ENCODE results near the gene FRAT1. TPM values are rescaled to one million over a fixed set of nuclear protein-coding genes. Genes with fewer than 3 reads are reported as not detected.
A peak's percentile ranks its signal among the peaks of the same experiment; 100 is the strongest.

Gene FRAT1
- total and polyA plus RNA-seq, 2 of the 8 experiments (the other 6 are each of a cell fraction or from before 2014, with no cell fraction given): 1.9 to 5.2 TPM

DNA sequence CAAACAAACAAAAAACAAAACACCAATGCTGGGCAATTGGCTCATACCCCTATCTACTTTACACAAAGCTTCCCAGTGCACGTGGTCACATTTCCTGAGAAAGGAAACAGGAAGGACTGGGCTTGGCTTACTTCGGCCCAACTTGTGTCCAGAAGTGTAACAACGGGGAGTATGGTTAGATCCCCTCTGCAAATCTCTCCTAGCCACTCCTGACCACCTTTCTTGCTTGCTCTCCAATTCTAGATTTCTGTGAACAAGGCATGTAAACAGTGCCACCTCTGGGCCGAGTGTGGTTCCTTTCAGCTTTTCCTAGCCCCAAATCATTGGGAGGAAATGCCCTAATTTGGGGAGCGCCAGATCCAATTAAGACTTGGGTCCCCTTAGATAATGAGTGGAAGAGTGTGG is 36.5 kb downstream of the FRAT1 start:
- Histone ChIP-seq H3K4ac (replicated peaks; ENCODE audit: insufficient read length, low read depth, low read length) (no peak overlapping the region), H3K56ac (replicated peaks; ENCODE audit: insufficient read length, low read depth, low read length) (no peak overlapping the region), H4K91ac (replicated peaks; ENCODE audit: insufficient read length, low read length) (no peak overlapping the region), H2BK120ac (replicated peaks; ENCODE audit: low read depth, low read length) (no peak overlapping the region), H3K27ac (ENCODE audit: low read depth, low read length) (no peak overlapping the region), H2BK5ac (ENCODE audit: low read depth, low read length) (no peak overlapping the region), H3K9ac (replicated peaks in 1 of 4; ENCODE audit: extremely low read depth in 1 of 4, low read depth in 3 of 4, low read length in 3 of 4) (peak overlapping the region in 1 of 4 experiments; percentile 15; a peak in 1 of 7 replicates), H3K4me2 (ENCODE audit: insufficient read depth in 1 of 2, low read depth in 2 of 2, low read length in 2 of 2) (no peak overlapping the region), H3K79me1 (ENCODE audit: low read depth, low read length) (no peaks in the 10 kb centered on the region), H3K9me3 (ENCODE audit: insufficient read depth in 2 of 2, low read depth in 1 of 2, low read length in 1 of 2) (no peaks in the 10 kb centered on the region), H4K5ac (ENCODE audit: insufficient read length, low read depth, low read length) (no peak overlapping the region), H3K23me2 (ENCODE audit: low read depth, low read length) (no peaks in the 10 kb centered on the region), H3K18ac (ENCODE audit: extremely low read depth, low read length) (no peak overlapping the region; the same call in 1 of the 2 replicates), H2BK15ac (ENCODE audit: low read length) (no peak overlapping the region), H4K20me1 (replicated peaks in 1 of 2; ENCODE audit: control insufficient read depth in 1 of 2, insufficient read depth in 2 of 2, low read length in 2 of 2) (peaks cover 0 to 3% of the 10 kb centered on the region in 2 experiments), H3K4me1 (replicated peaks in 1 of 4; ENCODE audit: control insufficient read depth in 3 of 4, insufficient read depth in 4 of 4, low read length in 3 of 4) (peaks cover 0 to 3% (median 1%) of the 10 kb centered on the region in 4 experiments; a peak in 3 of 7 replicates), H4K8ac (ENCODE audit: extremely low read depth, insufficient read depth, low read length) (no peak overlapping the region), H2AFZ (ENCODE audit: low read length) (no peak overlapping the region), H3K36me3 (ENCODE audit: control insufficient read depth in 2 of 4, insufficient read depth in 4 of 4, low read length in 3 of 4) (peaks cover 4 to 21% (median 17%) of the 10 kb centered on the region in 4 experiments; a peak in 7 of 8 replicates), H3K14ac (ENCODE audit: insufficient read length) (no peak overlapping the region), H3K79me2 (ENCODE audit: control insufficient read depth in 1 of 2, insufficient read depth in 2 of 2, low read length in 2 of 2) (no peaks in the 10 kb centered on the region), H2AK5ac (ENCODE audit: low read depth, low read length) (no peak overlapping the region), H3K4me3 (ENCODE audit: extremely low read depth in 1 of 4, insufficient read depth in 2 of 4, low read depth in 3 of 4, low read length in 4 of 4) (no peak overlapping the region), H3K23ac (ENCODE audit: insufficient read length) (no peak overlapping the region), H2BK12ac (ENCODE audit: low read depth, low read length) (no peak overlapping the region), H3K27me3 (replicated peaks in 1 of 4; ENCODE audit: control insufficient read depth in 3 of 4, extremely low read depth in 1 of 4, insufficient read depth in 3 of 4, low read length in 3 of 4) (no peaks in the 10 kb centered on the region), H2BK20ac (ENCODE audit: low read length) (no peak overlapping the region)
- TF ChIP-seq TCF12 (IDR thresholded peaks at IDR 0.05; ENCODE audit: low read depth, low read length) (no peak), POLR2AphosphoS5 (IDR thresholded peaks at IDR 0.05; ENCODE audit: low read depth, low read length) (0 out of 2 replicates have a peak, but pooled peaks have one; percentile 15), RAD21 (IDR thresholded peaks at IDR 0.05 in 1 of 2, conservative IDR thresholded peaks at IDR 0.05 in 1 of 2; ENCODE audit: low read depth in 2 of 2, low read length in 2 of 2) (peak; percentile 87 to 89), GABPA (IDR thresholded peaks at IDR 0.05; ENCODE audit: borderline replicate concordance, insufficient read depth, low read length) (no peak), SRF (IDR thresholded peaks at IDR 0.05; ENCODE audit: low read depth, low read length) (peak; percentile 89)
- TF ChIP-seq, protein P1, sequence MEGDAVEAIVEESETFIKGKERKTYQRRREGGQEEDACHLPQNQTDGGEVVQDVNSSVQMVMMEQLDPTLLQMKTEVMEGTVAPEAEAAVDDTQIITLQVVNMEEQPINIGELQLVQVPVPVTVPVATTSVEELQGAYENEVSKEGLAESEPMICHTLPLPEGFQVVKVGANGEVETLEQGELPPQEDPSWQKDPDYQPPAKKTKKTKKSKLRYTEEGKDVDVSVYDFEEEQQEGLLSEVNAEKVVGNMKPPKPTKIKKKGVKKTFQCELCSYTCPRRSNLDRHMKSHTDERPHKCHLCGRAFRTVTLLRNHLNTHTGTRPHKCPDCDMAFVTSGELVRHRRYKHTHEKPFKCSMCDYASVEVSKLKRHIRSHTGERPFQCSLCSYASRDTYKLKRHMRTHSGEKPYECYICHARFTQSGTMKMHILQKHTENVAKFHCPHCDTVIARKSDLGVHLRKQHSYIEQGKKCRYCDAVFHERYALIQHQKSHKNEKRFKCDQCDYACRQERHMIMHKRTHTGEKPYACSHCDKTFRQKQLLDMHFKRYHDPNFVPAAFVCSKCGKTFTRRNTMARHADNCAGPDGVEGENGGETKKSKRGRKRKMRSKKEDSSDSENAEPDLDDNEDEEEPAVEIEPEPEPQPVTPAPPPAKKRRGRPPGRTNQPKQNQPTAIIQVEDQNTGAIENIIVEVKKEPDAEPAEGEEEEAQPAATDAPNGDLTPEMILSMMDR (IDR thresholded peaks at IDR 0.05; ENCODE audit: control extremely low read depth in 1 of 3, insufficient read depth in 1 of 3, low read depth in 1 of 3, low read length in 3 of 3): peak; percentile 20 to 81 (median 80)
- FAIRE-seq (peak; percentile 93), DNase-seq (ENCODE audit: low read depth in 1 of 2, low spot score in 2 of 2) (peak in 1 of 2 experiments; percentile 58)
- 84% methylated on average over 5 of the region's 5 CpGs; no CpG with 5 or more reads in 1 of the 2 experiments for WGBS, 2 experiments (ENCODE audit: extremely low coverage in 1 of 2, insufficient coverage in 1 of 2, insufficient read length in 1 of 2, insufficient replicate concordance in 2 of 2, low coverage in 1 of 2, low lambda C conversion rate in 2 of 2, missing lambda C conversion rate in 1 of 2)
- POLR2A ChIA-PET (ENCODE audit: partially characterized antibody): interaction anchor here (0.9 to 1.5 kb wide), 9 partner anchors 10 to 77 kb away, joined by 3 to 7 read pairs (median 4); partner anchors contain the start of genes FRAT1 and RRP12
- CTCF ChIA-PET (ENCODE audit: partially characterized antibody): interaction anchor here (0.8 to 7.2 kb wide), 24 partner anchors 9 to 283 kb away, joined by 3 to 45 read pairs (median 4); no protein-coding TSS in a partner anchor

All from H1 (cell line).